GM19351 (cell line): ENCODE results near the gene CNPPD1.

Experiments used
- ATAC-seq: cut with Tn5 transposase; IDR thresholded peaks from one replicate; pipeline ENCODE4 v1.9.1; 2021; ENCODE audit warnings: mild to moderate bottlenecking, moderate library complexity; ENCODE audit not compliant: unreplicated experiment

Gene CNPPD1

GRCh38 chr2:219163156-219163555 is 13.6 kb downstream of the CNPPD1 start:
- ATAC-seq, result no peak

GRCh38 chr2:219161097-219161496 is 15.6 kb downstream of the CNPPD1 start:
- no peak for ATAC-seq

GRCh38 chr2:219160186-219161017 is 16.3 kb downstream of the CNPPD1 start, which contains the start of gene NHEJ1:
Gene NHEJ1 (minus strand): TSS chr2:219160815. CDS start chr2:219158362, 2,453 bp downstream.
- peak; percentile 85 for ATAC-seq

GRCh38 chr2:219159771-219160185 is 16.9 kb downstream of the CNPPD1 start:
- no peak for ATAC-seq

DNA sequence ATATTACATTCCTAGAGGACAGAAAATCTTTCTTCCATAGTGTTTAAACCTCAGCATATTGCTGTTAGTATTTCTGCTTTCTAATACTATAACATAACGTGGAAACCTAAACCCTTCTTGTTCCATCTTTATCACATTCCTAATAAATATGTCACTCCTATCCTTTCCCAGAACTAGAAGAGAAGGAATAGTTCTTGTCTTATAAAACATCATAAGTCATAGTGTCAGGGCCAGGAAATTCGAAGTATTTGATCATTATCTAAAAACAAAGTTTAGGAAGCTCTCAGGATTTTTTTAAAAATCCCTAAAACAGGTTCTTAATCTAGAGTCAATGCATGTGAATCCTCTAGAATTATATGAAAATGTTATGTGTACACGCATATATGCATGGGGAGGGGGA is 18.1 kb downstream of the CNPPD1 start:
- ATAC-seq, result no peak

DNA sequence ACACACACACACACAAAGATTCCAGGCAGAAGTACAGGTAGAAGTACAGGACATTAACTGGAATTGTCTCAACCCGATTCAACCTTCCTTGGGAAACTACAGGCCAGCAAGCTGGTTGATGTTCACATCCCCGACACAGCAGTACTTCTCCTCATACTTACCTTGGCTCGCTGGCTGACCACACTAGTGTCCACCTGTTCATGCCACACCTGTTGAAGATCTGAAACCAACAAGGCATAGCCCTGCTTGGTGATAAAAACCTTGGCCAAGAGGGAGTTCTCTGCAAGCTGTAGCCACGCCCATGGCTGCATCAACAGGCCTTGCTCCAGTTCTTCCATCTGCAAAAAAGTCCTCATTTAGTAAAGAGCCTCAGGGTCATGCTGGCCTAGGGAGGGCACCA is 18.7 kb downstream of the CNPPD1 start:
- ATAC-seq, result no peak

DNA sequence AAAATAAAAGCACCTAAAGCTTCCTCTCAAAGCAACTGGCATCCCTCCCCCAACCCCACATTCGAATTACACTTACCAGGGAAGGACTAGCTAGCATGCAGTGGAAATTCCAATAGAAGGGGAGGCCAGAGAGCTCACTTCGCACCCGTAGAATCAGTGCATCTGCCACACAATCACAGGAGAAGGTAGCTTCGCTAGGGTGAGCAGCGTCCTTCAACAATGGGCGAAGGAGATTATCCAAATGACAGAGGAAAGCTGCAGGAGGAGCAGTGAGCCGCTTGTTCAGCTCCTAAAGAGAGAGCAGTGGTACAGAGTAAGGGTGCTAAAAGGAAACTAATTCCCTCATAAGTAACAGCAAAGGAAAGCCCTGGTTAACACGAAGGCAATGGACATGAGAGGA is 19.3 kb downstream of the CNPPD1 start:
- no peak for ATAC-seq

GRCh38 chr2:219155054-219155644 is 21.6 kb downstream of the CNPPD1 start:
- no peak for ATAC-seq

DNA sequence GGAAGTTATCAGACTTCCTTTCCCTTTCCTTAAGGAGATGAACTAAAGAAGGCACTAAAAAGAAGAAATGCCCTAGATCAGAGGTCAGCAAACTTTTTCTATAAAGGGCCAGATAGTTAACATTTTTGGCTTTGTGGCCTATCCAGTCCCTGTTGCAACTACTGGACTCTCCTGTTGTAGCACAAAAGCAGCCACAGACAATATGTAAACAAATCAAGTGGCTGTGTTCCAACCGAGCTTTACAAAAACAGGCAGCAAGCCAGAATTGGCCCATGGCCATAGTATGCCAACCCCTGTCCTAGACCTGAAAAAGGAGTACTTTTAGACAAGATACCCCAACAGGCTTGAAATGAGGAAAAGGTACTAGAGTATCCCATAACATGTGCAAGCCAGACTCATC is 27.1 kb downstream of the CNPPD1 start:
- no peak for ATAC-seq

GRCh38 chr2:219142329-219142728 is 34.4 kb downstream of the CNPPD1 start:
- ATAC-seq, result no peak

DNA sequence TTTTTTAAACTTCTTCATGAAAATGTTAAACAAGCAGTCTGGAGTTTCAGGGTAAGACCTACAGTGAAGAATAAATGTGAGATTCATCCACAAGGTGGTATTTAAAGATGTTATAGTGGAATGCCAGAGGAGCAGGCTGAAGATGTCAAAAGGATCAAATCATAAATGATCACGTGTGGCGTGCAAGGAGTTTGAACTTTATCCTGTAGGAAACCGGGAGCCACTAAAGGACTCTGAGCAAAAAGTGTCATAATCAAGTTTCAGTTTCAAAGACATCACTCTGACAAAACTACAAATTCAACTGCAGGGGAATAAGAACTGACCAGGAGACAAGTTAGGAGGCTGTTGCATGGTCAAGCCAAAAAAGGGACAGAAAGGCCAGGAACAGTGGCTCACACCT is 36.0 kb downstream of the CNPPD1 start:
- no peak for ATAC-seq

GRCh38 chr2:219133976-219134375 is 42.7 kb downstream of the CNPPD1 start:
- ATAC-seq, result no peak

- ATAC-seq, result no peak
These were observed 45.0 kb downstream of the CNPPD1 start for GRCh38 chr2:219131744-219132143.

- no peak for ATAC-seq
These were observed 45.4 kb downstream of the CNPPD1 start for GRCh38 chr2:219131327-219131726.

GRCh38 chr2:219129589-219129988 is 47.1 kb downstream of the CNPPD1 start:
- ATAC-seq, result no peak

DNA sequence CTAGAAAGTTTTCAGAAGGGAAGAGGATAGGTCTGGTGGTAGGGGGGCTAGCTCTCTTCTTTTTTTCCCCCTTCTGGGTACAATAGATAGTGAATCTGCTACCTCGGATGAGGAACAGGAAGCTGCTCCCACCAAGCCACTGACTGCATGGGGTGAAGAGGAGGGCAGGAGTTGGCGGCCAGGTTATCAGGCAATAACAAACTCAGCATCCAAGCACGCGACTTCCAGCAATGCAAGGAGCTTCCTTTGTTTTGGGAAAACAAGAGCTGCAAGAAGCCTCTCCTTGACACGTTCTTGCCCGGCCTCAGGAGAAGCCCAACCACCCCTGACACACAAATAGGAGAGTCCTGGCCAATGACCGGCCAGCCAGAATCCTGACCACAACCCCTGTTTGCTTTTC is 48.3 kb downstream of the CNPPD1 start:
- ATAC-seq, result no peak

DNA sequence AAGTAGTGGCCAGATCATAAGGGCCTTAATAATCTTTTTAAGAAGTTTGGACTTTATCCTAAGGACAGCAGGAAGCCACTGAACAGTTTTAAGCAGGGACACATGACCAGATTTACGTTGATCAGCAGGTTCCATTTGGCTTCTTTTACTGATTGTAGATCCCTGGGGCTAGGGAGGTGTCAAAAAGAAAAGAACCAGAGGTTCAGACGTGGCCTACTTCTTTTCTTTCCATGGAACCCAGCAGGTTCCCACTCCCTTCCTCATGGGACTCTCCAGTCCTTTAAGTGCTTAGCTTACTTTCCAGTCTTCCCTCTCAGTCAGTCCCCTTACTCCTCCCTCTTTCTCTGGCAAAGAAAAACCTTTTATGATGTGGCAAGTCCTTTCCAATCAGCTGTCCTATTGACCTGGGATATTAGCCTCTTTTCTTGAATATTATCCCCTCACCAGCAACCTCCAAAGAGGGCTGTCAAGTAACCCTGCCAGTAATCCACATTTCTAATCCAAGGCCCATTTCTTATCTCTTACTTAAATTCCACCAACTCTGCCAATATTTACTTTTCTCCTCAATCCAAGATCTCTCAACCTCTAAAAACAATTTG is 49.6 kb downstream of the CNPPD1 start:
- ATAC-seq, result no peak

DNA sequence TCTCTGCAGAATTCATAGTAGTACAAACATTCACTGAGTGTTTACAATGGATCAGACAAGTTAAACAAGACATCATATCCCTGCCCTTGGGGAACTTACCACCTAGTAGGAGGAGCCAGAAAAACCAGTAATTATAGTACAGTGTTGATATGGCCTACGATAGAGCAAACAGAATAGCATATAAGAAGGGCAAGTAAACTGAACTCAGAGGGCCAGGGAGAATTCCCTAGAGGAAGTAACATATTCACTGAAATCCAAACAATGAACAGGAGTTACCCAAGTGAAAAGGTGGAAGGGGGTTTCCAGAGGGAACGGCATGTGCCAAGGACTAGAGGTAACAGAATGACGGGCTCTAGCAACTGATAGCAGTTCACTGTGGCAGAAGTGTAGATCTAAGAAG is 50.2 kb downstream of the CNPPD1 start:
- ATAC-seq, result no peak

- ATAC-seq, result no peak
These were observed 50.8 kb downstream of the CNPPD1 start for GRCh38 chr2:219125886-219126270.

- no peak for ATAC-seq
These were observed 51.4 kb downstream of the CNPPD1 start for GRCh38 chr2:219125225-219125885.

GRCh38 chr2:219124381-219125110 is 52.2 kb downstream of the CNPPD1 start:
- no peak for ATAC-seq
